H1 (cell line): ENCODE data around the gene AGPAT4. TPM values are rescaled to one million over a fixed set of nuclear protein-coding genes. Genes with fewer than 3 reads are reported as not detected.
A peak's percentile ranks its signal among the peaks of the same experiment; 100 is the strongest.

Experiments
- CTCF ChIA-PET: fragments of 300-600 bp; sonication (Branson Sonifier 250); formaldehyde crosslinking; loops from one replicate; lab custom pipeline; 2021; ENCODE audit not compliant: partially characterized antibody; lab: Charles Lee
- POLR2A ChIA-PET: fragments of 300-600 bp; sonication (Branson Sonifier 250); formaldehyde crosslinking; loops from one replicate; lab custom pipeline; 2021; ENCODE audit warnings: inconsistent platforms; ENCODE audit not compliant: partially characterized antibody; lab: Charles Lee
- DNase-seq, 2 experiments: peaks; one replicate each; pipeline versions ENCODE4 v3.0.0 to v3.0.0-alpha.2; 2010 to 2022; ENCODE audit warnings: low spot score in 2 of 2, low read depth in 1 of 2, mixed read lengths in 1 of 2
- FAIRE-seq: peaks from 2 replicates; lab custom pipeline; 2011; peaks lifted over from hg19 to GRCh38; lab: Jason Lieb, UNC
- H2AFZ ChIP-seq: 2 replicates; pipeline ENCODE4 v1.8.1; 2012; ENCODE audit warnings: low read length, inconsistent platforms
- H2AK5ac ChIP-seq: 2 replicates; pipeline ENCODE4 v1.6.1; 2013; ENCODE audit warnings: low read depth, low read length
- H2BK120ac ChIP-seq: replicated peaks from 2 replicates; pipeline ENCODE3; 2013; ENCODE audit warnings: low read depth, low read length, inconsistent platforms
- H2BK12ac ChIP-seq: 2 replicates; pipeline ENCODE4 v1.6.1; 2013; ENCODE audit warnings: low read depth, low read length
- H2BK15ac ChIP-seq: 2 replicates; pipeline ENCODE4 v1.6.1; 2013; ENCODE audit warnings: low read length
- H2BK20ac ChIP-seq: 2 replicates; pipeline ENCODE4 v1.6.1; 2013; ENCODE audit warnings: low read length
- H2BK5ac ChIP-seq: 2 replicates; pipeline ENCODE4 v1.6.1; 2013; ENCODE audit warnings: low read depth, low read length
- H3K14ac ChIP-seq: 2 replicates; pipeline ENCODE4 v1.6.1; 2013; ENCODE audit warnings: inconsistent platforms; ENCODE audit not compliant: insufficient read length
- H3K18ac ChIP-seq: 2 replicates; pipeline ENCODE4 v1.6.1; 2013; ENCODE audit warnings: low read length; ENCODE audit errors: extremely low read depth
- H3K23ac ChIP-seq: 2 replicates; pipeline ENCODE4 v1.6.1; 2013; ENCODE audit warnings: inconsistent platforms; ENCODE audit not compliant: insufficient read length
- H3K23me2 ChIP-seq: 2 replicates; pipeline ENCODE4 v1.6.1; 2013; ENCODE audit warnings: low read depth, low read length
- H3K27ac ChIP-seq: 2 replicates; pipeline ENCODE4 v1.6.1; 2011; ENCODE audit warnings: low read depth, low read length, inconsistent platforms
- H3K27me3 ChIP-seq, 4 experiments: replicated peaks in 1 of 4; 1 replicate in 1 of 4; 2 replicates in 3 of 4; pipeline versions ENCODE4 v1.6.1 to v1.8.1; 2011 to 2013; ENCODE audit warnings: low read length in 3 of 4, mild to moderate bottlenecking in 3 of 4, inconsistent platforms in 2 of 4, mixed read lengths in 2 of 4, moderate library complexity in 1 of 4; ENCODE audit not compliant: control insufficient read depth in 3 of 4, insufficient read depth in 3 of 4; ENCODE audit errors: extremely low read depth in 1 of 4
- H3K36me3 ChIP-seq, 4 experiments: 2 replicates each; pipeline versions ENCODE4 v1.6.1 to v1.8.1; 2011 to 2013; ENCODE audit warnings: mild to moderate bottlenecking in 4 of 4, low read length in 3 of 4, moderate library complexity in 2 of 4, control low read depth in 1 of 4, inconsistent platforms in 1 of 4; ENCODE audit not compliant: insufficient read depth in 4 of 4, control insufficient read depth in 2 of 4
- H3K4ac ChIP-seq: replicated peaks from 2 replicates; pipeline ENCODE3; 2013; ENCODE audit warnings: low read length, low read depth, mixed read lengths, inconsistent platforms; ENCODE audit not compliant: insufficient read length
- H3K4me1 ChIP-seq, 4 experiments: replicated peaks in 1 of 4; 1 replicate in 1 of 4; 2 replicates in 3 of 4; pipeline versions ENCODE4 v1.6.1 to v1.8.1; 2011 to 2013; ENCODE audit warnings: low read length in 3 of 4, inconsistent platforms in 2 of 4, mixed read lengths in 1 of 4; ENCODE audit not compliant: insufficient read depth in 4 of 4, control insufficient read depth in 3 of 4
- H3K4me2 ChIP-seq, 2 experiments: 2 replicates each; pipeline versions ENCODE4 v1.6.1 to v1.8.1; 2011 to 2013; ENCODE audit warnings: low read depth in 2 of 2, low read length in 2 of 2, control low read depth in 1 of 2, inconsistent platforms in 1 of 2, mild to moderate bottlenecking in 1 of 2; ENCODE audit not compliant: insufficient read depth in 1 of 2
- H3K4me3 ChIP-seq, 4 experiments: fragments of 200-600, 300-600 bp in 1 of 4; sonication (generic), shearing (Covaris generic), sonication (Bioruptor Twin) in 1 of 4; 2 replicates each; pipeline versions ENCODE4 v1.5.1 to v1.8.1; 2011 to 2016; ENCODE audit warnings: low read length in 4 of 4, low read depth in 3 of 4, control low read depth in 2 of 4, inconsistent platforms in 2 of 4, mild to moderate bottlenecking in 2 of 4, mixed read lengths in 1 of 4, moderate library complexity in 1 of 4; ENCODE audit not compliant: insufficient read depth in 2 of 4; ENCODE audit errors: extremely low read depth in 1 of 4
- H3K56ac ChIP-seq: replicated peaks from 2 replicates; pipeline ENCODE3; 2013; ENCODE audit warnings: low read depth, mild to moderate bottlenecking, mixed read lengths, low read length, inconsistent platforms; ENCODE audit not compliant: insufficient read length
- H3K79me1 ChIP-seq: 2 replicates; pipeline ENCODE4 v1.6.1; 2013; ENCODE audit warnings: low read depth, low read length, control low read depth
- H3K79me2 ChIP-seq, 2 experiments: 2 replicates each; pipeline versions ENCODE4 v1.6.1 to v1.8.1; 2012 to 2013; ENCODE audit warnings: low read length in 2 of 2, mild to moderate bottlenecking in 2 of 2, inconsistent platforms in 1 of 2; ENCODE audit not compliant: insufficient read depth in 2 of 2, control insufficient read depth in 1 of 2
- H3K9ac ChIP-seq, 4 experiments: replicated peaks in 1 of 4; 1 replicate in 1 of 4; 2 replicates in 3 of 4; pipeline versions ENCODE4 v1.6.1 to v1.8.1; 2011 to 2013; ENCODE audit warnings: low read depth in 3 of 4, low read length in 3 of 4, control low read depth in 2 of 4, mild to moderate bottlenecking in 2 of 4, moderate library complexity in 2 of 4, inconsistent platforms in 1 of 4; ENCODE audit errors: extremely low read depth in 1 of 4
- H3K9me3 ChIP-seq, 2 experiments: 2 replicates each; pipeline versions ENCODE4 v1.6.1 to v1.8.1; 2012 to 2013; ENCODE audit warnings: mild to moderate bottlenecking in 2 of 2, moderate library complexity in 2 of 2, control low read depth in 1 of 2, inconsistent platforms in 1 of 2, low read depth in 1 of 2, low read length in 1 of 2, mixed read lengths in 1 of 2; ENCODE audit not compliant: insufficient read depth in 2 of 2
- H4K20me1 ChIP-seq, 2 experiments: replicated peaks in 1 of 2; 2 replicates each; pipeline versions ENCODE3 to v1.8.1; 2011 to 2013; ENCODE audit warnings: inconsistent platforms in 2 of 2, low read length in 2 of 2, mild to moderate bottlenecking in 1 of 2; ENCODE audit not compliant: insufficient read depth in 2 of 2, control insufficient read depth in 1 of 2
- H4K5ac ChIP-seq: 2 replicates; pipeline ENCODE4 v1.6.1; 2013; ENCODE audit warnings: low read length, low read depth, mixed read lengths, inconsistent platforms; ENCODE audit not compliant: insufficient read length
- H4K8ac ChIP-seq: 2 replicates; pipeline ENCODE4 v1.8.0; 2013; ENCODE audit warnings: mild to moderate bottlenecking, moderate library complexity, low read length, inconsistent platforms; ENCODE audit not compliant: insufficient read depth; ENCODE audit errors: extremely low read depth
- H4K91ac ChIP-seq: replicated peaks from 2 replicates; pipeline ENCODE3; 2013; ENCODE audit warnings: low read length, mixed read lengths, inconsistent platforms; ENCODE audit not compliant: insufficient read length
- SIN3A ChIP-seq, 2 experiments: IDR thresholded peaks in 1 of 2; conservative IDR thresholded peaks in 1 of 2; 2 replicates each; pipeline ENCODE4 v1.6.1; 2011 to 2012; ENCODE audit warnings: low read length in 2 of 2, improper control_type of control experiment in 1 of 2, low read depth in 1 of 2, mild to moderate bottlenecking in 1 of 2
- WGBS, 2 experiments: shearing (Covaris generic) in 1 of 2; methylation state at CpG; one replicate each; pipeline versions ENCODE4 v1.1.6 to v1.1.7; 2013 to 2015; ENCODE audit warnings: low lambda C conversion rate in 2 of 2, mixed read lengths in 2 of 2, inconsistent platforms in 1 of 2, low coverage in 1 of 2, missing lambda C conversion rate in 1 of 2; ENCODE audit not compliant: insufficient replicate concordance in 2 of 2, insufficient coverage in 1 of 2, insufficient read length in 1 of 2; ENCODE audit errors: extremely low coverage in 1 of 2, missing lambda C conversion rate in 1 of 2; 5-methylcytosine and 5-hydroxymethylcytosine counted together
- polyA plus RNA-seq, 7 experiments: library from polyadenylated mRNA; depleted of rRNA in 3 of 7; stranded (reverse) in 5 of 7; unstranded in 2 of 7; fragments of >200 nt in 5 of 7; fragments of 200-250 nt in 2 of 7; gene quantifications; 1 replicate in 5 of 7; 2 replicates in 1 of 7; 4 replicates in 1 of 7; pipeline versions ENCODE4 v1.2.1 to v1.2.3, GENCODE V29; 2011 to 2013; ENCODE audit warnings: missing spikeins in 2 of 7, mixed read lengths in 2 of 7
- total RNA-seq: library from RNA; stranded (reverse); fragmentation: NEBNext Ultra II Directional; extraction: Animal tissue kit (Norgen Biotek cat#: 25700); gene quantifications from 2 replicates; pipeline ENCODE4 v1.2.1, GENCODE V29; 2021
- TF ChIP-seq, protein P1 (sequence below): IDR thresholded peaks from 2 replicates; pipeline ENCODE4 v1.6.1; 2012; ENCODE audit warnings: low read length, inconsistent platforms

Gene AGPAT4
- total and polyA plus RNA-seq, 2 of the 8 experiments (the other 6 are each of a cell fraction or from before 2014, with no cell fraction given), result 13.5 to 23.8 TPM

DNA sequence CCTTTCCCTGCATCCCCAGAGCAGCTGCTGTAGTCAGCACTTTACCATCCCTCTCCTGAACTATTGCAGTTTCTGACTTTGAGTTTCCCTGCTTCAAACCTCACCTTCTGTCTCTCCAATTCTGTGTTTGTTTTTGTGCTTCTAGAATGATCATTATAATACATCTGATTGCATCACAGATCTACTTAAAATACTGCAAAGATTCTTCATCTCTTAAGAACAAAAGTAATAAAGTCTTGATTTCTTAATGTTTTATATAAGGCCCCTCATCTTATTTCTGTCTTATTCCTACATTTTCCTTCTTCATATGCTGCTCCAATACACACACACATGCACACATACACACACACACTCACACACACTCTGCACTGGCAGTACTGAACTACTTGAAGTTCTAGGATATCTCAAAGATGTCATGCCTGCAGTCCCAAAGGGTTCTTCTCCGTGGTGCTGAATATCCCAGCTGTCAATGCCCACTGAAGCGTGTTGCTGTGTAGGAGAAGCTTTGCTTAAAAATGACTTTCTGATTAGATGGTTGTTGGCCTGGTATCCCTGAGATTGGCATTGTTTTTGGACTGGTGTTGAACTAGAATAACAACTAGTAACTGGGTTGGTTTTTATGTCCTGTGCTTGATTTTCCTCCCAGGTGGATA, 185.1 kb downstream of the AGPAT4 start:
- Histone ChIP-seq H2BK20ac (no peak overlapping the region), H3K36me3 (peaks cover 4 to 64% (median 36%) of the 10 kb centered on the region in 4 experiments; a peak in 7 of 8 replicates), H2BK15ac (no peak overlapping the region), H3K4me1 (no peaks in the 10 kb centered on the region), H3K23ac (no peak overlapping the region), H3K56ac (no peak overlapping the region), H2BK120ac (no peak overlapping the region), H3K4me3 (no peak overlapping the region), H3K4me2 (no peak overlapping the region), H4K5ac (no peak overlapping the region), H3K18ac (no peak overlapping the region), H4K8ac (no peak overlapping the region), H3K27me3 (no peaks in the 10 kb centered on the region), H2AFZ (no peak overlapping the region), H2AK5ac (no peak overlapping the region), H3K79me2 (no peaks in the 10 kb centered on the region), H3K4ac (no peak overlapping the region), H3K9ac (no peak overlapping the region), H3K9me3 (no peaks in the 10 kb centered on the region), H2BK5ac (no peak overlapping the region), H3K27ac (no peak overlapping the region), H3K23me2 (no peaks in the 10 kb centered on the region; the same call in 1 of the 2 replicates), H2BK12ac (no peak overlapping the region), H4K20me1 (no peaks in the 10 kb centered on the region), H3K14ac (no peak overlapping the region), H4K91ac (no peak overlapping the region), H3K79me1 (no peaks in the 10 kb centered on the region)
- 95% methylated on average over 2 of the region's 2 CpGs; no CpG with 5 or more reads in 1 of the 2 experiments for WGBS, 2 experiments
- DNase-seq, result no peak
- no peak for FAIRE-seq
- TF ChIP-seq, protein P1, sequence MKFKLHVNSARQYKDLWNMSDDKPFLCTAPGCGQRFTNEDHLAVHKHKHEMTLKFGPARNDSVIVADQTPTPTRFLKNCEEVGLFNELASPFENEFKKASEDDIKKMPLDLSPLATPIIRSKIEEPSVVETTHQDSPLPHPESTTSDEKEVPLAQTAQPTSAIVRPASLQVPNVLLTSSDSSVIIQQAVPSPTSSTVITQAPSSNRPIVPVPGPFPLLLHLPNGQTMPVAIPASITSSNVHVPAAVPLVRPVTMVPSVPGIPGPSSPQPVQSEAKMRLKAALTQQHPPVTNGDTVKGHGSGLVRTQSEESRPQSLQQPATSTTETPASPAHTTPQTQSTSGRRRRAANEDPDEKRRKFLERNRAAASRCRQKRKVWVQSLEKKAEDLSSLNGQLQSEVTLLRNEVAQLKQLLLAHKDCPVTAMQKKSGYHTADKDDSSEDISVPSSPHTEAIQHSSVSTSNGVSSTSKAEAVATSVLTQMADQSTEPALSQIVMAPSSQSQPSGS, result no peak
- peak; percentile 75 to 82; a peak in 3 of 4 replicates for TF ChIP-seq SIN3A (conservative IDR thresholded peaks at IDR 0.05 in 1 of 2, IDR thresholded peaks at IDR 0.05 in 1 of 2; ENCODE audit: low read depth in 1 of 2, low read length in 2 of 2)
- CTCF ChIA-PET, result interaction anchor here (0.7 to 1.4 kb wide), 3 partner anchors 8 to 286 kb away, joined by 3 to 5 read pairs (median 3); no protein-coding TSS in a partner anchor
- POLR2A ChIA-PET, result no interaction called here
